ENCODE data around the gene BAZ2B. TPM values are rescaled to one million over a fixed set of nuclear protein-coding genes. Genes with fewer than 3 reads are reported as not detected.

BAZ2B gene
- total and polyA plus RNA-seq, 2 donors (not counting 3 experiments of a cell fraction or from before 2014, with no cell fraction given) = 22.1 to 73.8 TPM

DNA sequence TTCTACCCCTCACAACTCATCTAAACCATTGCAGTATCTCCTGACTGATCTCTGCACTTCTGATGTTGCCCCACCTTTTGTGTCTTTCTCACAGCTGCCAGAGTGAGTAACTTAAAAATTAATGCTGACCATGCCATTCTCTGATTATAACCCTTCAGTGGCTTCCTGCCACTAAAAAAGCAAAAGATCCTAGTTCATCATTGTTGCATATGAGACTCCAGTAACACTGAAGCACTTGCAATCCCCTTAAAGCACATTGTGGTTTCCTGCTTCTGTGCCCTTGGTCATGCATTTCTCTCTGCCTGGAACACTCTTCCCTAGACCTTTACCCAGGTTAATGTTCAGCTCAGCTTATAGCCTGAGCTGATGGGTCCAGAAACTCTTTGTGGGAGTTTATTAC lies 234.8 kb downstream of the BAZ2B start:
- no TSS peak for BruUV-seq (replicated peaks)
- no peaks in the 10 kb centered on the region for H3K27me3 ChIP-seq (ENCODE audit: control insufficient read depth in 2 of 2, insufficient read depth in 2 of 2, low read length in 2 of 2)
- intact Hi-C loops (cut with micrococcal nuclease) = no loop called here
- no peaks in the 10 kb centered on the region for H4K20me1 ChIP-seq (replicated peaks; ENCODE audit: control insufficient read depth, extremely low read depth, insufficient read depth, low read length)
- no peak overlapping the region for H3K9ac ChIP-seq (replicated peaks; ENCODE audit: extremely low read depth, insufficient read depth, low read length)
- H3K79me2 ChIP-seq (ENCODE audit: control insufficient read depth, insufficient read depth, low read length) = no peaks in the 10 kb centered on the region
- no peak for FAIRE-seq
- CTCF ChIA-PET = no interaction called here
- dilution Hi-C loops (cut with MboI; ENCODE audit: extremely low pct_ligation_motif_present, low sequenced_read_pairs) = no loop called here
- POLR2A ChIA-PET = no interaction called here
- no peak for TF ChIP-seq EZH2 (IDR thresholded peaks at IDR 0.05; ENCODE audit: borderline replicate concordance, low read depth, low read length, severe bottlenecking)
- no peak for TF ChIP-seq FOS (IDR thresholded peaks at IDR 0.05; ENCODE audit: borderline replicate concordance, insufficient read depth, low read length)
- TF ChIP-seq, protein P1, sequence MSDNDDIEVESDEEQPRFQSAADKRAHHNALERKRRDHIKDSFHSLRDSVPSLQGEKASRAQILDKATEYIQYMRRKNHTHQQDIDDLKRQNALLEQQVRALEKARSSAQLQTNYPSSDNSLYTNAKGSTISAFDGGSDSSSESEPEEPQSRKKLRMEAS (IDR thresholded peaks at IDR 0.05; ENCODE audit: insufficient read depth, insufficient read length) = no peak
- TF ChIP-seq POLR2A (IDR thresholded peaks at IDR 0.05; ENCODE audit: low read depth, low read length) = no peak
- no peak overlapping the region for H3K4me2 ChIP-seq (ENCODE audit: insufficient read depth, low read length)
- no peak overlapping the region for H3K4me3 ChIP-seq (replicated peaks in 1 of 3; ENCODE audit: insufficient read depth in 1 of 3, low read depth in 1 of 3, low read length in 3 of 3)
- no peaks in the 10 kb centered on the region for H3K9me1 ChIP-seq (replicated peaks; ENCODE audit: control insufficient read depth, extremely low read depth, insufficient read depth, low read length)
- H3K27ac ChIP-seq (ENCODE audit: insufficient read depth, low read depth, low read length) = no peak overlapping the region
- H3K9me3 ChIP-seq (replicated peaks; ENCODE audit: control insufficient read depth, insufficient read depth, low read length) = no peaks in the 10 kb centered on the region
- H3K4me1 ChIP-seq (ENCODE audit: control insufficient read depth, extremely low read depth, insufficient read depth, low read length) = no peaks in the 10 kb centered on the region
- H2AFZ ChIP-seq (ENCODE audit: low read depth, low read length) = no peak overlapping the region
- H3K36me3 ChIP-seq (ENCODE audit: control insufficient read depth in 2 of 2, extremely low read depth in 1 of 2, insufficient read depth in 2 of 2, low read length in 2 of 2) = peaks cover 2 to 12% of the 10 kb centered on the region in 2 experiments
- no peak for DNase-seq (ENCODE audit: low read depth, low spot score)

DNA sequence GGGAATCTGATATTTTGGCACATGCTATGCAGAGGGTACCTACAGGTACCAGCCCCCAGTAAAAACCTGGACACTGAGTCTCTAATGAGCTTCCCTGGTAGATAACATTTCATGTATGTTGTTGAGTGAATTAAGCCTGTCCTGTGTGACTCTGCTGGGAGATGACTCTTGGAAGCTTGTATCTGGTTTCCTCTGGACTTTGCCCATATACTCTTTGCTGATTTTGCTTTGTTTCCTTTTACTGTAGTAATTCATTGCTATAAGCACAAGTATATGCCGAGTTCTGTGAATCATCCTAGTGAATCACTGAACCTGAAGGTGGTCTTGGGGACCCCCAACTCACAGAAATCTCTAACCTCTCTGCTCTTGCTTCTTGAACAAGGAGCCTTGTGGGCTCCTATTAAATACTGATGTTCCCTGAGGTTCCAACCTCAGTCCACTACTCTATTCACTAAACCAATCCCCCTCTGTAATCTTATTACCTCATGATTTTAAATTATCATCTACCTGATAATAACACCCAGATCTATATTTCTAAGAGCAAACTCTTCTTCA lies 235.6 kb downstream of the BAZ2B start:
- Histone ChIP-seq H3K4me2 (ENCODE audit: insufficient read depth, low read length) (no peak overlapping the region), H3K79me2 (ENCODE audit: control insufficient read depth, insufficient read depth, low read length) (no peaks in the 10 kb centered on the region), H4K20me1 (replicated peaks; ENCODE audit: control insufficient read depth, extremely low read depth, insufficient read depth, low read length) (no peaks in the 10 kb centered on the region), H3K9me1 (replicated peaks; ENCODE audit: control insufficient read depth, extremely low read depth, insufficient read depth, low read length) (no peaks in the 10 kb centered on the region), H3K9ac (replicated peaks; ENCODE audit: extremely low read depth, insufficient read depth, low read length) (no peak overlapping the region), H3K4me1 (ENCODE audit: control insufficient read depth, extremely low read depth, insufficient read depth, low read length) (no peaks in the 10 kb centered on the region), H3K27ac (ENCODE audit: insufficient read depth, low read depth, low read length) (no peak overlapping the region), H3K36me3 (ENCODE audit: control insufficient read depth in 2 of 2, extremely low read depth in 1 of 2, insufficient read depth in 2 of 2, low read length in 2 of 2) (peaks cover 2 to 12% of the 10 kb centered on the region in 2 experiments), H3K9me3 (replicated peaks; ENCODE audit: control insufficient read depth, insufficient read depth, low read length) (no peaks in the 10 kb centered on the region), H3K4me3 (replicated peaks in 1 of 3; ENCODE audit: insufficient read depth in 1 of 3, low read depth in 1 of 3, low read length in 3 of 3) (no peak overlapping the region), H3K27me3 (ENCODE audit: control insufficient read depth in 2 of 2, insufficient read depth in 2 of 2, low read length in 2 of 2) (no peaks in the 10 kb centered on the region), H2AFZ (ENCODE audit: low read depth, low read length) (no peak overlapping the region)
- no TSS peak for BruUV-seq (replicated peaks)
- intact Hi-C loops (cut with micrococcal nuclease) = no loop called here
- CTCF ChIA-PET = interaction anchor here (0.8 to 1.1 kb wide), 2 partner anchors 9 to 12 kb away, joined by 3 to 6 read pairs; no protein-coding TSS in a partner anchor
- DNase-seq (ENCODE audit: low read depth, low spot score) (no peak), FAIRE-seq (no peak)
- POLR2A ChIA-PET = no interaction called here
- dilution Hi-C loops (cut with MboI; ENCODE audit: extremely low pct_ligation_motif_present, low sequenced_read_pairs) = no loop called here
- no peak for TF ChIP-seq GATA2 (IDR thresholded peaks at IDR 0.05; ENCODE audit: insufficient read depth, insufficient read length, low read depth, low read length)
- TF ChIP-seq JUN (IDR thresholded peaks at IDR 0.05; ENCODE audit: borderline replicate concordance, insufficient read depth, insufficient read length, low read depth) = no peak
- no peak for TF ChIP-seq POLR2AphosphoS5 (IDR thresholded peaks at IDR 0.05; ENCODE audit: insufficient read depth, low read depth, low read length)
- TF ChIP-seq POLR2A (IDR thresholded peaks at IDR 0.05; ENCODE audit: low read depth, low read length) = no peak
- TF ChIP-seq, protein P1 (IDR thresholded peaks at IDR 0.05; ENCODE audit: insufficient read depth, insufficient read length) = no peak
- TF ChIP-seq, protein P2, sequence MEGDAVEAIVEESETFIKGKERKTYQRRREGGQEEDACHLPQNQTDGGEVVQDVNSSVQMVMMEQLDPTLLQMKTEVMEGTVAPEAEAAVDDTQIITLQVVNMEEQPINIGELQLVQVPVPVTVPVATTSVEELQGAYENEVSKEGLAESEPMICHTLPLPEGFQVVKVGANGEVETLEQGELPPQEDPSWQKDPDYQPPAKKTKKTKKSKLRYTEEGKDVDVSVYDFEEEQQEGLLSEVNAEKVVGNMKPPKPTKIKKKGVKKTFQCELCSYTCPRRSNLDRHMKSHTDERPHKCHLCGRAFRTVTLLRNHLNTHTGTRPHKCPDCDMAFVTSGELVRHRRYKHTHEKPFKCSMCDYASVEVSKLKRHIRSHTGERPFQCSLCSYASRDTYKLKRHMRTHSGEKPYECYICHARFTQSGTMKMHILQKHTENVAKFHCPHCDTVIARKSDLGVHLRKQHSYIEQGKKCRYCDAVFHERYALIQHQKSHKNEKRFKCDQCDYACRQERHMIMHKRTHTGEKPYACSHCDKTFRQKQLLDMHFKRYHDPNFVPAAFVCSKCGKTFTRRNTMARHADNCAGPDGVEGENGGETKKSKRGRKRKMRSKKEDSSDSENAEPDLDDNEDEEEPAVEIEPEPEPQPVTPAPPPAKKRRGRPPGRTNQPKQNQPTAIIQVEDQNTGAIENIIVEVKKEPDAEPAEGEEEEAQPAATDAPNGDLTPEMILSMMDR (IDR thresholded peaks at IDR 0.05; ENCODE audit: extremely low read depth in 1 of 2, insufficient read depth in 1 of 2, low read depth in 1 of 2, low read length in 2 of 2) = no peak
- no peak for TF ChIP-seq MYC (IDR thresholded peaks at IDR 0.05; ENCODE audit: low read depth, low read length)
- TF ChIP-seq EZH2 (IDR thresholded peaks at IDR 0.05; ENCODE audit: borderline replicate concordance, low read depth, low read length, severe bottlenecking) = no peak
- no peak for TF ChIP-seq FOS (IDR thresholded peaks at IDR 0.05; ENCODE audit: borderline replicate concordance, insufficient read depth, low read length)

Measured in endothelial cell of umbilical vein (primary cell).